GM18858 (cell line): Measurements from ENCODE around the gene NECAB3.
"Not testable (repeated sequence)": the region's sequence is repeated elsewhere in the genome, so short reads cannot be mapped to it uniquely, and the experiment has no call there.

Experiments used
- ATAC-seq: cut with Tn5 transposase; IDR thresholded peaks from one replicate; pipeline ENCODE4 v1.9.1; 2021; ENCODE audit not compliant: unreplicated experiment

The NECAB3 gene

GRCh38 chr20:33674294-33675135 lies at the start of gene NECAB3:
TSS of gene NECAB3 (minus strand) at chr20:33674428. CDS start at chr20:33674352, 76 bp downstream.
- ATAC-seq = no peak

GRCh38 chr20:33721391-33722140 lies 47.3 kb upstream of the NECAB3 start:
- ATAC-seq = no peak

GRCh38 chr20:33719989-33720709 lies 45.9 kb upstream of the NECAB3 start, which contains the start of gene PXMP4:
TSS of gene PXMP4 (minus strand) at chr20:33720310. CDS start at chr20:33720207, 103 bp downstream.
- peak; percentile 91 for ATAC-seq

- no peak for ATAC-seq
These were observed 45.2 kb upstream of the NECAB3 start for GRCh38 chr20:33719277-33719988.

GRCh38 chr20:33716498-33716897 lies 42.3 kb upstream of the NECAB3 start:
- no peak for ATAC-seq

- ATAC-seq = no peak
These were observed 39.7 kb upstream of the NECAB3 start for GRCh38 chr20:33713865-33714367.

- no peak for ATAC-seq
These were observed 37.2 kb upstream of the NECAB3 start for GRCh38 chr20:33711446-33711738.

GRCh38 chr20:33710681-33711445 lies 36.6 kb upstream of the NECAB3 start:
- no peak for ATAC-seq

- ATAC-seq = no peak
These were observed 35.8 kb upstream of the NECAB3 start for GRCh38 chr20:33709905-33710541.

- ATAC-seq = no peak
These were observed 35.2 kb upstream of the NECAB3 start for GRCh38 chr20:33709398-33709797.

GRCh38 chr20:33707668-33708067 lies 33.4 kb upstream of the NECAB3 start:
- no peak for ATAC-seq

- ATAC-seq = no peak
These were observed 30.1 kb upstream of the NECAB3 start for GRCh38 chr20:33704197-33704924.

GRCh38 chr20:33703498-33704137 lies 29.4 kb upstream of the NECAB3 start:
- ATAC-seq = no peak

GRCh38 chr20:33702861-33703260 lies 28.6 kb upstream of the NECAB3 start:
- no peak for ATAC-seq

- ATAC-seq = no peak
These were observed 27.6 kb upstream of the NECAB3 start for GRCh38 chr20:33701629-33702450.

GRCh38 chr20:33700696-33701441 lies 26.6 kb upstream of the NECAB3 start:
- ATAC-seq = not testable (repeated sequence)

GRCh38 chr20:33698966-33699365 lies 24.7 kb upstream of the NECAB3 start:
- not testable (repeated sequence) for ATAC-seq
